ENCODE data around the gene ITPA. TPM values are rescaled to one million over a fixed set of nuclear protein-coding genes. Genes with fewer than 3 reads are reported as not detected.

Gene ITPA
- total and polyA plus RNA-seq, 2 of the 13 experiments (the other 11 are each of a cell fraction or from before 2014, with no cell fraction given) = 60.1 to 103 TPM

DNA sequence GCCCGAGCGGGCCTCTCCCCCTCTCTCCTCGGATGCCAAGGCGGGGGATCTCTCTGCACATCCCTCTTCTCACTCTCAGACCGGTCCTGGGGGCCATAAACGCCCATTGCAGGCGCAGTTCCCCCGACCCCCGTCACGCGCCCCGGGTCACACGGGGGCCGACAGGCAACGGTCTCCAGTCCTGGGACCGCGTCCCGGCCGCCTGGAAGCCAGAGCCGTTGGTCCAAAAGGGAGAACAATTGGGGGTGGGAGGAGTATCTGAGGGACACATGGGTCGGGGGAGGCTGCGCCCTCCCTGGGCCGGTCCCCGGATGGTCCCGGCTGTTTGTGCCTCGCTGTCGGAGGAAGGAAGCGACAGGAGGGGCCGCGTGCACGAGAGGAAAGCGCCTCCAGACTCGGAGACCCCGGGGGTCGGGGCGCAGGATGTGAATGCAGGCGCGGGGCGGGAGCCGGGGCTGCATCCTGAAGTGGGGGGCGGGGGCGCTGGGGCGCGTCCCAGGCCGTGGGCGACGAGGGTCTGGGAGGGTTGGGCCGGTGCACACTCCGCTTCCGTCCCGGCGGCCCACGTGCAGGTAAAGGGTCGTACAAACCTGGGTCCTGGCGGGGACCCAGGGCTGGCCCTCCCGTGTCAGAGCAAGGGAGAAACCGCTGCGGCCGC is 28.8 kb downstream of the ITPA start (continued):
- no peak for TF ChIP-seq HOXD1 (CRISPR knock-in tag; IDR thresholded peaks at IDR 0.05)
- no peak for TF ChIP-seq ZNF468 (CRISPR knock-in tag; IDR thresholded peaks at IDR 0.05)
- TF ChIP-seq ZBTB37 (CRISPR knock-in tag; IDR thresholded peaks at IDR 0.05) = no peak
- TF ChIP-seq, protein P1, sequence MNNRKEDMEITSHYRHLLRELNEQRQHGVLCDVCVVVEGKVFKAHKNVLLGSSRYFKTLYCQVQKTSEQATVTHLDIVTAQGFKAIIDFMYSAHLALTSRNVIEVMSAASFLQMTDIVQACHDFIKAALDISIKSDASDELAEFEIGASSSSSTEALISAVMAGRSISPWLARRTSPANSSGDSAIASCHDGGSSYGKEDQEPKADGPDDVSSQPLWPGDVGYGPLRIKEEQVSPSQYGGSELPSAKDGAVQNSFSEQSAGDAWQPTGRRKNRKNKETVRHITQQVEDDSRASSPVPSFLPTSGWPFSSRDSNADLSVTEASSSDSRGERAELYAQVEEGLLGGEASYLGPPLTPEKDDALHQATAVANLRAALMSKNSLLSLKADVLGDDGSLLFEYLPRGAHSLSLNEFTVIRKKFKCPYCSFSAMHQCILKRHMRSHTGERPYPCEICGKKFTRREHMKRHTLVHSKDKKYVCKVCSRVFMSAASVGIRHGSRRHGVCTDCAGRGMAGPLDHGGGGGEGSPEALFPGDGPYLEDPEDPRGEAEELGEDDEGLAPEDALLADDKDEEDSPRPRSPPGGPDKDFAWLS (CRISPR knock-in tag; IDR thresholded peaks at IDR 0.05; ENCODE audit: borderline replicate concordance) = 0 out of 2 replicates have a peak, but pooled peaks have one; percentile 79
- no peak for TF ChIP-seq KDM6A (CRISPR knock-in tag; IDR thresholded peaks at IDR 0.05; ENCODE audit: low read depth)
- TF ChIP-seq ELF4 (CRISPR knock-in tag; IDR thresholded peaks at IDR 0.05; ENCODE audit: borderline replicate concordance) = no peak
- TF ChIP-seq, protein P2, sequence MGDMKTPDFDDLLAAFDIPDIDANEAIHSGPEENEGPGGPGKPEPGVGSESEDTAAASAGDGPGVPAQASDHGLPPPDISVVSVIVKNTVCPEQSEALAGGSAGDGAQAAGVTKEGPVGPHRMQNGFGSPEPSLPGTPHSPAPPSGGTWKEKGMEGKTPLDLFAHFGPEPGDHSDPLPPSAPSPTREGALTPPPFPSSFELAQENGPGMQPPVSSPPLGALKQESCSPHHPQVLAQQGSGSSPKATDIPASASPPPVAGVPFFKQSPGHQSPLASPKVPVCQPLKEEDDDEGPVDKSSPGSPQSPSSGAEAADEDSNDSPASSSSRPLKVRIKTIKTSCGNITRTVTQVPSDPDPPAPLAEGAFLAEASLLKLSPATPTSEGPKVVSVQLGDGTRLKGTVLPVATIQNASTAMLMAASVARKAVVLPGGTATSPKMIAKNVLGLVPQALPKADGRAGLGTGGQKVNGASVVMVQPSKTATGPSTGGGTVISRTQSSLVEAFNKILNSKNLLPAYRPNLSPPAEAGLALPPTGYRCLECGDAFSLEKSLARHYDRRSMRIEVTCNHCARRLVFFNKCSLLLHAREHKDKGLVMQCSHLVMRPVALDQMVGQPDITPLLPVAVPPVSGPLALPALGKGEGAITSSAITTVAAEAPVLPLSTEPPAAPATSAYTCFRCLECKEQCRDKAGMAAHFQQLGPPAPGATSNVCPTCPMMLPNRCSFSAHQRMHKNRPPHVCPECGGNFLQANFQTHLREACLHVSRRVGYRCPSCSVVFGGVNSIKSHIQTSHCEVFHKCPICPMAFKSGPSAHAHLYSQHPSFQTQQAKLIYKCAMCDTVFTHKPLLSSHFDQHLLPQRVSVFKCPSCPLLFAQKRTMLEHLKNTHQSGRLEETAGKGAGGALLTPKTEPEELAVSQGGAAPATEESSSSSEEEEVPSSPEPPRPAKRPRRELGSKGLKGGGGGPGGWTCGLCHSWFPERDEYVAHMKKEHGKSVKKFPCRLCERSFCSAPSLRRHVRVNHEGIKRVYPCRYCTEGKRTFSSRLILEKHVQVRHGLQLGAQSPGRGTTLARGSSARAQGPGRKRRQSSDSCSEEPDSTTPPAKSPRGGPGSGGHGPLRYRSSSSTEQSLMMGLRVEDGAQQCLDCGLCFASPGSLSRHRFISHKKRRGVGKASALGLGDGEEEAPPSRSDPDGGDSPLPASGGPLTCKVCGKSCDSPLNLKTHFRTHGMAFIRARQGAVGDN (CRISPR knock-in tag; IDR thresholded peaks at IDR 0.05) = peak; percentile 76
- peak; percentile 49; the same call in 1 of the 2 replicates for TF ChIP-seq ZNF616 (CRISPR knock-in tag; IDR thresholded peaks at IDR 0.05; ENCODE audit: low read depth)
- peak; percentile 67; the same call in 1 of the 2 replicates for TF ChIP-seq HES4 (CRISPR knock-in tag; IDR thresholded peaks at IDR 0.05; ENCODE audit: borderline replicate concordance)
- no peak; the same call in 1 of the 2 replicates for TF ChIP-seq KLF6 (CRISPR knock-in tag; IDR thresholded peaks at IDR 0.05)
- TF ChIP-seq ZBTB14 (CRISPR knock-in tag; IDR thresholded peaks at IDR 0.05) = no peak
- TF ChIP-seq, protein P3, sequence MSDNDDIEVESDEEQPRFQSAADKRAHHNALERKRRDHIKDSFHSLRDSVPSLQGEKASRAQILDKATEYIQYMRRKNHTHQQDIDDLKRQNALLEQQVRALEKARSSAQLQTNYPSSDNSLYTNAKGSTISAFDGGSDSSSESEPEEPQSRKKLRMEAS (IDR thresholded peaks at IDR 0.05) = peak; percentile 19; the same call in 1 of the 2 replicates
- no peak for TF ChIP-seq ZNF207 (IDR thresholded peaks at IDR 0.05; ENCODE audit: borderline replicate concordance)
- no peak for TF ChIP-seq ZFP37 (CRISPR knock-in tag; IDR thresholded peaks at IDR 0.05; ENCODE audit: borderline replicate concordance)
- no peak for TF ChIP-seq TEAD3 (CRISPR knock-in tag; optimal IDR thresholded peaks at IDR 0.05; ENCODE audit: borderline replicate concordance)
- TF ChIP-seq KDM1A (CRISPR knock-in tag; IDR thresholded peaks at IDR 0.05) = no peak
- TF ChIP-seq ARNT (IDR thresholded peaks at IDR 0.05) = no peak
- TF ChIP-seq ZFP1 (CRISPR knock-in tag; IDR thresholded peaks at IDR 0.05) = no peak
- no peak for TF ChIP-seq CBX5 (CRISPR knock-in tag; IDR thresholded peaks at IDR 0.05; ENCODE audit: borderline replicate concordance)
- no peak for TF ChIP-seq FOXJ3 (CRISPR knock-in tag; IDR thresholded peaks at IDR 0.05; ENCODE audit: borderline replicate concordance)
- TF ChIP-seq ZSCAN9 (CRISPR knock-in tag; IDR thresholded peaks at IDR 0.05; ENCODE audit: borderline replicate concordance) = no peak
- TF ChIP-seq ZNF615 (CRISPR knock-in tag; IDR thresholded peaks at IDR 0.05; ENCODE audit: borderline replicate concordance) = no peak
- no peak for TF ChIP-seq HDAC2 (CRISPR knock-in tag; IDR thresholded peaks at IDR 0.05)

All from HepG2 (cell line).